WTC11 (cell line): ENCODE measurements around the gene NRF1. TPM values are rescaled to one million over a fixed set of nuclear protein-coding genes. Genes with fewer than 3 reads are reported as not detected.

Source experiments
- ATAC-seq: fragments of 200-7000 bp; cut with Tn5 transposase; 2 replicates; pipeline ENCODE4 v1.10.0; 2021; ENCODE audit warnings: mild to moderate bottlenecking, moderate library complexity
- CTCF ChIA-PET: fragments of 300-600 bp; sonication (Branson Sonifier 250); formaldehyde crosslinking; loops from one replicate; lab custom pipeline; 2021; ENCODE audit warnings: antibody characterized with exemption; lab: Charles Lee
- POLR2A ChIA-PET: fragments of 350-600 bp; sonication (Branson Sonifier 250); formaldehyde crosslinking; loops from one replicate; lab custom pipeline; 2021; ENCODE audit warnings: antibody characterized with exemption; lab: Charles Lee
- DNase-seq: peaks from one replicate; pipeline ENCODE4 v3.0.0; 2021; ENCODE audit warnings: low spot score
- H3K27ac Mint-ChIP-seq: 2 replicates; pipeline ENCODE4 v1.8.0; 2021; ENCODE audit warnings: mixed read lengths
- H3K27me3 Mint-ChIP-seq: 2 replicates; pipeline ENCODE4 v1.8.0; 2021; ENCODE audit warnings: low read depth, mild to moderate bottlenecking, moderate library complexity, mixed read lengths
- H3K36me3 Mint-ChIP-seq: 2 replicates; pipeline ENCODE4 v1.8.0; 2021; ENCODE audit warnings: mixed read lengths
- H3K4me1 Mint-ChIP-seq: 2 replicates; pipeline ENCODE4 v1.8.0; 2022; ENCODE audit warnings: mixed read lengths
- H3K4me3 Mint-ChIP-seq: 2 replicates; pipeline ENCODE4 v1.8.0; 2021; ENCODE audit warnings: mild to moderate bottlenecking, moderate library complexity, mixed read lengths
- H3K9me3 Mint-ChIP-seq: 2 replicates; pipeline ENCODE4 v1.8.0; 2021; ENCODE audit warnings: mixed read lengths
- CDX4 ChIP-seq: fragments of 250-450 bp; sonication (Bioruptor Pico); IDR thresholded peaks from 2 replicates; pipeline ENCODE4 v1.9.0; 2021; ENCODE audit warnings: moderate library complexity, mild to moderate bottlenecking, inconsistent platforms, borderline replicate concordance
- EMX1 ChIP-seq: fragments of 250-450 bp; sonication (Bioruptor Pico); IDR thresholded peaks from 2 replicates; pipeline ENCODE4 v1.8.0; 2021; ENCODE audit warnings: mild to moderate bottlenecking
- HMGA2 ChIP-seq: fragments of 250-450 bp; sonication (Bioruptor Pico); IDR thresholded peaks from 2 replicates; pipeline ENCODE4 v1.4.0; 2021; ENCODE audit warnings: mild to moderate bottlenecking, moderate library complexity
- MAX ChIP-seq: sonication (generic); formaldehyde crosslinking; IDR thresholded peaks from 2 replicates; pipeline ENCODE4 v1.8.0; 2022; ENCODE audit warnings: mild to moderate bottlenecking, missing genetic modification reagents
- NFE2L1 ChIP-seq: sonication (generic); formaldehyde crosslinking; IDR thresholded peaks from 2 replicates; pipeline ENCODE4 v1.8.1; 2023; ENCODE audit warnings: missing genetic modification reagents
- SMAD3 ChIP-seq: sonication (generic); formaldehyde crosslinking; IDR thresholded peaks from 2 replicates; pipeline ENCODE4 v1.8.0; 2022; ENCODE audit warnings: missing genetic modification reagents, mild to moderate bottlenecking, borderline replicate concordance
- TCF7 ChIP-seq: sonication (generic); formaldehyde crosslinking; IDR thresholded peaks from 2 replicates; pipeline ENCODE4 v1.8.0; 2022; ENCODE audit warnings: mild to moderate bottlenecking, low read depth, missing genetic modification reagents, moderate library complexity
- TEAD4 ChIP-seq: sonication (generic); formaldehyde crosslinking; IDR thresholded peaks from 2 replicates; pipeline ENCODE4 v1.8.0; 2022; ENCODE audit warnings: mild to moderate bottlenecking, missing genetic modification reagents
- ZNF219 ChIP-seq: sonication (generic); formaldehyde crosslinking; IDR thresholded peaks from 2 replicates; pipeline ENCODE4 v1.8.0; 2023; ENCODE audit warnings: missing genetic modification reagents, mild to moderate bottlenecking, borderline replicate concordance
- ZNF232 ChIP-seq: sonication (generic); formaldehyde crosslinking; IDR thresholded peaks from 2 replicates; pipeline ENCODE4 v1.8.0; 2022; ENCODE audit warnings: mild to moderate bottlenecking, missing genetic modification reagents
- ZNF263 ChIP-seq: sonication (generic); formaldehyde crosslinking; IDR thresholded peaks from 2 replicates; pipeline ENCODE4 v1.8.1; 2022; ENCODE audit warnings: low read depth, mild to moderate bottlenecking, moderate library complexity, missing genetic modification reagents
- ZNF396 ChIP-seq: fragments of 250-450 bp; sonication (Bioruptor Pico); IDR thresholded peaks from 2 replicates; pipeline ENCODE4 v1.8.0; 2021; ENCODE audit warnings: mild to moderate bottlenecking, moderate library complexity, borderline replicate concordance
- total RNA-seq: library from RNA; stranded (reverse); gene quantifications from 3 replicates; pipeline ENCODE4 v1.2.3, GENCODE V29; 2021
- TF ChIP-seq, protein P1 (sequence below): sonication (generic); formaldehyde crosslinking; IDR thresholded peaks from 2 replicates; pipeline ENCODE4 v1.8.0; 2023; ENCODE audit warnings: missing genetic modification reagents, mild to moderate bottlenecking, borderline replicate concordance
- TF ChIP-seq, protein P2 (sequence below): fragments of 200-600 bp; IDR thresholded peaks from 2 replicates; pipeline ENCODE4 v1.8.0; 2022; ENCODE audit warnings: antibody characterized with exemption
- TF ChIP-seq, protein P3 (sequence below): sonication (generic); formaldehyde crosslinking; IDR thresholded peaks from 2 replicates; pipeline ENCODE4 v1.8.0; 2022; ENCODE audit warnings: missing genetic modification reagents
- TF ChIP-seq, protein P4 (sequence below): sonication (generic); formaldehyde crosslinking; IDR thresholded peaks from 2 replicates; pipeline ENCODE4 v1.8.0; 2023; ENCODE audit warnings: missing genetic modification reagents
- TF ChIP-seq, protein P5 (sequence below): sonication (generic); formaldehyde crosslinking; IDR thresholded peaks from 2 replicates; pipeline ENCODE4 v1.8.1; 2022; ENCODE audit warnings: missing genetic modification reagents, borderline replicate concordance
- TF ChIP-seq, protein P6 (sequence below): sonication (generic); formaldehyde crosslinking; IDR thresholded peaks from 2 replicates; pipeline ENCODE4 v1.8.1; 2023; ENCODE audit warnings: mild to moderate bottlenecking, missing genetic modification reagents
- TF ChIP-seq, protein P7 (sequence below): sonication (generic); formaldehyde crosslinking; IDR thresholded peaks from 2 replicates; pipeline ENCODE4 v1.8.0; 2023; ENCODE audit warnings: mild to moderate bottlenecking, missing genetic modification reagents

The NRF1 gene
- total RNA-seq, 1 experiment from 2014 or later: 16.4 TPM

DNA sequence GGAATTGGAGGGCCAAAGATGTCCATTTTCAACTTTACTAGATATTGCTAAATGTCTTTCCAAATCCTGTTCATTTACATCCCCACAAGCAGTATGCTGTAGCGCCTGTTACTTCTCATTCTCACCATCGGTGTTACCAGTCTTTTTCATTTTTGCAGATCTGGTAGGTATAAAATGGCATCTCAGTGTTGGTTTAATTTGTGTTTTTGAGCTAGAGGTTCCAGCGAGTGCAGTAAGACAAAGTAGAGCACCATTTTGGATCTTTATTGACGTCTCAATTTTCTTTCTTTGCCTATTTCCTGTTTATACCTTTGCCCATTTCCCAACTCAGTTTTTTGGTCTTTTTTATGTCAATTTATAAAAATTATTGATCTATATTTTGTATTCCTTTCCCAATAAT, 55.6 kb downstream of the NRF1 start (continued):
- TF ChIP-seq, protein P1, sequence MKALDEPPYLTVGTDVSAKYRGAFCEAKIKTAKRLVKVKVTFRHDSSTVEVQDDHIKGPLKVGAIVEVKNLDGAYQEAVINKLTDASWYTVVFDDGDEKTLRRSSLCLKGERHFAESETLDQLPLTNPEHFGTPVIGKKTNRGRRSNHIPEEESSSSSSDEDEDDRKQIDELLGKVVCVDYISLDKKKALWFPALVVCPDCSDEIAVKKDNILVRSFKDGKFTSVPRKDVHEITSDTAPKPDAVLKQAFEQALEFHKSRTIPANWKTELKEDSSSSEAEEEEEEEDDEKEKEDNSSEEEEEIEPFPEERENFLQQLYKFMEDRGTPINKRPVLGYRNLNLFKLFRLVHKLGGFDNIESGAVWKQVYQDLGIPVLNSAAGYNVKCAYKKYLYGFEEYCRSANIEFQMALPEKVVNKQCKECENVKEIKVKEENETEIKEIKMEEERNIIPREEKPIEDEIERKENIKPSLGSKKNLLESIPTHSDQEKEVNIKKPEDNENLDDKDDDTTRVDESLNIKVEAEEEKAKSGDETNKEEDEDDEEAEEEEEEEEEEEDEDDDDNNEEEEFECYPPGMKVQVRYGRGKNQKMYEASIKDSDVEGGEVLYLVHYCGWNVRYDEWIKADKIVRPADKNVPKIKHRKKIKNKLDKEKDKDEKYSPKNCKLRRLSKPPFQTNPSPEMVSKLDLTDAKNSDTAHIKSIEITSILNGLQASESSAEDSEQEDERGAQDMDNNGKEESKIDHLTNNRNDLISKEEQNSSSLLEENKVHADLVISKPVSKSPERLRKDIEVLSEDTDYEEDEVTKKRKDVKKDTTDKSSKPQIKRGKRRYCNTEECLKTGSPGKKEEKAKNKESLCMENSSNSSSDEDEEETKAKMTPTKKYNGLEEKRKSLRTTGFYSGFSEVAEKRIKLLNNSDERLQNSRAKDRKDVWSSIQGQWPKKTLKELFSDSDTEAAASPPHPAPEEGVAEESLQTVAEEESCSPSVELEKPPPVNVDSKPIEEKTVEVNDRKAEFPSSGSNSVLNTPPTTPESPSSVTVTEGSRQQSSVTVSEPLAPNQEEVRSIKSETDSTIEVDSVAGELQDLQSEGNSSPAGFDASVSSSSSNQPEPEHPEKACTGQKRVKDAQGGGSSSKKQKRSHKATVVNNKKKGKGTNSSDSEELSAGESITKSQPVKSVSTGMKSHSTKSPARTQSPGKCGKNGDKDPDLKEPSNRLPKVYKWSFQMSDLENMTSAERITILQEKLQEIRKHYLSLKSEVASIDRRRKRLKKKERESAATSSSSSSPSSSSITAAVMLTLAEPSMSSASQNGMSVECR: no peak
- TF ChIP-seq, protein P2, sequence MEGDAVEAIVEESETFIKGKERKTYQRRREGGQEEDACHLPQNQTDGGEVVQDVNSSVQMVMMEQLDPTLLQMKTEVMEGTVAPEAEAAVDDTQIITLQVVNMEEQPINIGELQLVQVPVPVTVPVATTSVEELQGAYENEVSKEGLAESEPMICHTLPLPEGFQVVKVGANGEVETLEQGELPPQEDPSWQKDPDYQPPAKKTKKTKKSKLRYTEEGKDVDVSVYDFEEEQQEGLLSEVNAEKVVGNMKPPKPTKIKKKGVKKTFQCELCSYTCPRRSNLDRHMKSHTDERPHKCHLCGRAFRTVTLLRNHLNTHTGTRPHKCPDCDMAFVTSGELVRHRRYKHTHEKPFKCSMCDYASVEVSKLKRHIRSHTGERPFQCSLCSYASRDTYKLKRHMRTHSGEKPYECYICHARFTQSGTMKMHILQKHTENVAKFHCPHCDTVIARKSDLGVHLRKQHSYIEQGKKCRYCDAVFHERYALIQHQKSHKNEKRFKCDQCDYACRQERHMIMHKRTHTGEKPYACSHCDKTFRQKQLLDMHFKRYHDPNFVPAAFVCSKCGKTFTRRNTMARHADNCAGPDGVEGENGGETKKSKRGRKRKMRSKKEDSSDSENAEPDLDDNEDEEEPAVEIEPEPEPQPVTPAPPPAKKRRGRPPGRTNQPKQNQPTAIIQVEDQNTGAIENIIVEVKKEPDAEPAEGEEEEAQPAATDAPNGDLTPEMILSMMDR: no peak
- no peak for TF ChIP-seq NFE2L1 (CRISPR knock-in tag)
- no peak for TF ChIP-seq SMAD3
- no peak for TF ChIP-seq TCF7 (CRISPR knock-in tag)

DNA sequence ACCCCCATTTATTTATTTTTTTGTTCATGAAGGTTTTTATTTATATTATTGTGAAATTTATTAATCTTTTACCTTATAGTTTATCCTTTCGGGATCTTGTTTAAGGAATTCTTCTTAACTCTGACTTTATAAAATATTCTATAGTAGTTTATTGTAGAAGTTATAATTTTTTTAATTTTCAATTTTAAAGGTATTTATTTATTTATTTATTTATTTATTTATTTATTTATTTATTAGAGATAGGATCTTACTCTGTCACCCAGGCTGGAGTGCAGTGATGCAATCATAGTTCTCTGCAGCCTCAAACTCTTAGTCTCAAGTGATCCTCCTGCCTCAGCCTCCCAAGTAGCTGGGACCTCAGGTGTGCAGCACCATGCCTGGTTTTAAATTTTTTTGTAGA, 56.0 kb downstream of the NRF1 start:
- no peaks in the 10 kb centered on the region for H3K27me3 Mint-ChIP-seq
- DNase-seq: no peak
- no peak overlapping the region for H3K4me3 Mint-ChIP-seq
- no peak for ATAC-seq
- peaks cover 9% of the 10 kb centered on the region for H3K36me3 Mint-ChIP-seq
- peaks cover 11% of the 10 kb centered on the region for H3K4me1 Mint-ChIP-seq
- CTCF ChIA-PET: no interaction called here
- no peak overlapping the region for H3K27ac Mint-ChIP-seq
- peaks cover 3% of the 10 kb centered on the region; the same call in 1 of the 2 replicates for H3K9me3 Mint-ChIP-seq
- POLR2A ChIA-PET: no interaction called here
- TF ChIP-seq ZNF232 (CRISPR knock-in tag): no peak
- no peak for TF ChIP-seq TCF7 (CRISPR knock-in tag)
- TF ChIP-seq, protein P3, sequence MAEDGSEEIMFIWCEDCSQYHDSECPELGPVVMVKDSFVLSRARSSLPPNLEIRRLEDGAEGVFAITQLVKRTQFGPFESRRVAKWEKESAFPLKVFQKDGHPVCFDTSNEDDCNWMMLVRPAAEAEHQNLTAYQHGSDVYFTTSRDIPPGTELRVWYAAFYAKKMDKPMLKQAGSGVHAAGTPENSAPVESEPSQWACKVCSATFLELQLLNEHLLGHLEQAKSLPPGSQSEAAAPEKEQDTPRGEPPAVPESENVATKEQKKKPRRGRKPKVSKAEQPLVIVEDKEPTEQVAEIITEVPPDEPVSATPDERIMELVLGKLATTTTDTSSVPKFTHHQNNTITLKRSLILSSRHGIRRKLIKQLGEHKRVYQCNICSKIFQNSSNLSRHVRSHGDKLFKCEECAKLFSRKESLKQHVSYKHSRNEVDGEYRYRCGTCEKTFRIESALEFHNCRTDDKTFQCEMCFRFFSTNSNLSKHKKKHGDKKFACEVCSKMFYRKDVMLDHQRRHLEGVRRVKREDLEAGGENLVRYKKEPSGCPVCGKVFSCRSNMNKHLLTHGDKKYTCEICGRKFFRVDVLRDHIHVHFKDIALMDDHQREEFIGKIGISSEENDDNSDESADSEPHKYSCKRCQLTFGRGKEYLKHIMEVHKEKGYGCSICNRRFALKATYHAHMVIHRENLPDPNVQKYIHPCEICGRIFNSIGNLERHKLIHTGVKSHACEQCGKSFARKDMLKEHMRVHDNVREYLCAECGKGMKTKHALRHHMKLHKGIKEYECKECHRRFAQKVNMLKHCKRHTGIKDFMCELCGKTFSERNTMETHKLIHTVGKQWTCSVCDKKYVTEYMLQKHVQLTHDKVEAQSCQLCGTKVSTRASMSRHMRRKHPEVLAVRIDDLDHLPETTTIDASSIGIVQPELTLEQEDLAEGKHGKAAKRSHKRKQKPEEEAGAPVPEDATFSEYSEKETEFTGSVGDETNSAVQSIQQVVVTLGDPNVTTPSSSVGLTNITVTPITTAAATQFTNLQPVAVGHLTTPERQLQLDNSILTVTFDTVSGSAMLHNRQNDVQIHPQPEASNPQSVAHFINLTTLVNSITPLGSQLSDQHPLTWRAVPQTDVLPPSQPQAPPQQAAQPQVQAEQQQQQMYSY: no peak
- no peak for TF ChIP-seq CDX4 (CRISPR knock-in tag)
- TF ChIP-seq TEAD4 (CRISPR knock-in tag): no peak
- no peak for TF ChIP-seq ZNF219
- TF ChIP-seq, protein P4, sequence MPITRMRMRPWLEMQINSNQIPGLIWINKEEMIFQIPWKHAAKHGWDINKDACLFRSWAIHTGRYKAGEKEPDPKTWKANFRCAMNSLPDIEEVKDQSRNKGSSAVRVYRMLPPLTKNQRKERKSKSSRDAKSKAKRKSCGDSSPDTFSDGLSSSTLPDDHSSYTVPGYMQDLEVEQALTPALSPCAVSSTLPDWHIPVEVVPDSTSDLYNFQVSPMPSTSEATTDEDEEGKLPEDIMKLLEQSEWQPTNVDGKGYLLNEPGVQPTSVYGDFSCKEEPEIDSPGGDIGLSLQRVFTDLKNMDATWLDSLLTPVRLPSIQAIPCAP (CRISPR knock-in tag): no peak
- TF ChIP-seq ZNF263 (CRISPR knock-in tag): no peak
- TF ChIP-seq EMX1: no peak
- no peak for TF ChIP-seq ZNF396 (CRISPR knock-in tag)
- TF ChIP-seq, protein P5, sequence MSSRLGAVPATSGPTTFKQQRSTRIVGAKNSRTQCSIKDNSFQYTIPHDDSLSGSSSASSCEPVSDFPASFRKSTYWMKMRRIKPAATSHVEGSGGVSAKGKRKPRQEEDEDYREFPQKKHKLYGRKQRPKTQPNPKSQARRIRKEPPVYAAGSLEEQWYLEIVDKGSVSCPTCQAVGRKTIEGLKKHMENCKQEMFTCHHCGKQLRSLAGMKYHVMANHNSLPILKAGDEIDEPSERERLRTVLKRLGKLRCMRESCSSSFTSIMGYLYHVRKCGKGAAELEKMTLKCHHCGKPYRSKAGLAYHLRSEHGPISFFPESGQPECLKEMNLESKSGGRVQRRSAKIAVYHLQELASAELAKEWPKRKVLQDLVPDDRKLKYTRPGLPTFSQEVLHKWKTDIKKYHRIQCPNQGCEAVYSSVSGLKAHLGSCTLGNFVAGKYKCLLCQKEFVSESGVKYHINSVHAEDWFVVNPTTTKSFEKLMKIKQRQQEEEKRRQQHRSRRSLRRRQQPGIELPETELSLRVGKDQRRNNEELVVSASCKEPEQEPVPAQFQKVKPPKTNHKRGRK: no peak
- TF ChIP-seq, protein P6, sequence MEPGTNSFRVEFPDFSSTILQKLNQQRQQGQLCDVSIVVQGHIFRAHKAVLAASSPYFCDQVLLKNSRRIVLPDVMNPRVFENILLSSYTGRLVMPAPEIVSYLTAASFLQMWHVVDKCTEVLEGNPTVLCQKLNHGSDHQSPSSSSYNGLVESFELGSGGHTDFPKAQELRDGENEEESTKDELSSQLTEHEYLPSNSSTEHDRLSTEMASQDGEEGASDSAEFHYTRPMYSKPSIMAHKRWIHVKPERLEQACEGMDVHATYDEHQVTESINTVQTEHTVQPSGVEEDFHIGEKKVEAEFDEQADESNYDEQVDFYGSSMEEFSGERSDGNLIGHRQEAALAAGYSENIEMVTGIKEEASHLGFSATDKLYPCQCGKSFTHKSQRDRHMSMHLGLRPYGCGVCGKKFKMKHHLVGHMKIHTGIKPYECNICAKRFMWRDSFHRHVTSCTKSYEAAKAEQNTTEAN (CRISPR knock-in tag): no peak
- TF ChIP-seq, protein P7, sequence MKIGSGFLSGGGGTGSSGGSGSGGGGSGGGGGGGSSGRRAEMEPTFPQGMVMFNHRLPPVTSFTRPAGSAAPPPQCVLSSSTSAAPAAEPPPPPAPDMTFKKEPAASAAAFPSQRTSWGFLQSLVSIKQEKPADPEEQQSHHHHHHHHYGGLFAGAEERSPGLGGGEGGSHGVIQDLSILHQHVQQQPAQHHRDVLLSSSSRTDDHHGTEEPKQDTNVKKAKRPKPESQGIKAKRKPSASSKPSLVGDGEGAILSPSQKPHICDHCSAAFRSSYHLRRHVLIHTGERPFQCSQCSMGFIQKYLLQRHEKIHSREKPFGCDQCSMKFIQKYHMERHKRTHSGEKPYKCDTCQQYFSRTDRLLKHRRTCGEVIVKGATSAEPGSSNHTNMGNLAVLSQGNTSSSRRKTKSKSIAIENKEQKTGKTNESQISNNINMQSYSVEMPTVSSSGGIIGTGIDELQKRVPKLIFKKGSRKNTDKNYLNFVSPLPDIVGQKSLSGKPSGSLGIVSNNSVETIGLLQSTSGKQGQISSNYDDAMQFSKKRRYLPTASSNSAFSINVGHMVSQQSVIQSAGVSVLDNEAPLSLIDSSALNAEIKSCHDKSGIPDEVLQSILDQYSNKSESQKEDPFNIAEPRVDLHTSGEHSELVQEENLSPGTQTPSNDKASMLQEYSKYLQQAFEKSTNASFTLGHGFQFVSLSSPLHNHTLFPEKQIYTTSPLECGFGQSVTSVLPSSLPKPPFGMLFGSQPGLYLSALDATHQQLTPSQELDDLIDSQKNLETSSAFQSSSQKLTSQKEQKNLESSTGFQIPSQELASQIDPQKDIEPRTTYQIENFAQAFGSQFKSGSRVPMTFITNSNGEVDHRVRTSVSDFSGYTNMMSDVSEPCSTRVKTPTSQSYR: no peak
- TF ChIP-seq MAX (CRISPR knock-in tag): no peak
- TF ChIP-seq HMGA2 (CRISPR knock-in tag): no peak
